Stomach (tissue), 4 donors: ENCODE measurements around the gene COL19A1.

Experiments
- CTCF ChIP-seq, 7 experiments: fragments of 450-650 bp in 4 of 7; fragments of 200-600 bp in 3 of 7; sonication (generic) in 3 of 7; IDR thresholded peaks; one replicate each; pipeline ENCODE4 v1.5.1; 2016 to 2019; ENCODE audit warnings: antibody characterized with exemption in 7 of 7, control low read depth in 2 of 7, mild to moderate bottlenecking in 1 of 7
- POLR2AphosphoS5 ChIP-seq, 3 donors: sonication (generic); formaldehyde crosslinking; IDR thresholded peaks; one replicate each; pipeline ENCODE4 v1.6.1; 2016; ENCODE audit warnings: antibody characterized with exemption in 3 of 3

- TF ChIP-seq CTCF (IDR thresholded peaks at IDR 0.05): no peak
- no peak for TF ChIP-seq POLR2AphosphoS5 (IDR thresholded peaks at IDR 0.05)
These were observed 51.5 kb downstream of the COL19A1 start for GRCh38 chr6:69917834-69918233.
